NOMO-1 treated with dmso at 0.1 percent for 144 hours (cell line): ENCODE results near the gene CLDN6.

Experiments used
- DNase-seq: peaks from one replicate; lab custom pipeline; 2025; ENCODE audit not compliant: unreplicated experiment; lab: John Stamatoyannopoulos, UW

The CLDN6 gene

DNA sequence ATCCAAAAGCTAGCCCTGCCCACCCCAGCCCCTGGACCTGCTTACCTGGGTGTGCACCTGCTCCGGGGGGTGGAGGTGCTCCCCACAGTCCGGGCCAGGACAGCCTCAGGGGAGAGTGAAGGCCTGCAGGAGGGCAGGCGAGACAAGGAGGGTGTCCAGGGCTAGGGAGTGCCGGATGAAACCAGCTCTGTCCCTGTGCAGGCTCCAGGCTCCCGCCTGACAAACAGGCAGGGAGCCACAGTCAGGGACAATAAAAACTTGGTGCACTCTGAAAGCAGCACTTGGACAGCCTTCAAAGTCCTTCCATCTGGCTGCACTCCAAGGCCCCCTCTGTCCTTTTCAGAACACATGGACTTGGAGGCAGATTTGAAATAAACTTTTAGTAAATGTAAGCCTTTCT is 44.9 kb downstream of the CLDN6 start:
- no peak for DNase-seq

DNA sequence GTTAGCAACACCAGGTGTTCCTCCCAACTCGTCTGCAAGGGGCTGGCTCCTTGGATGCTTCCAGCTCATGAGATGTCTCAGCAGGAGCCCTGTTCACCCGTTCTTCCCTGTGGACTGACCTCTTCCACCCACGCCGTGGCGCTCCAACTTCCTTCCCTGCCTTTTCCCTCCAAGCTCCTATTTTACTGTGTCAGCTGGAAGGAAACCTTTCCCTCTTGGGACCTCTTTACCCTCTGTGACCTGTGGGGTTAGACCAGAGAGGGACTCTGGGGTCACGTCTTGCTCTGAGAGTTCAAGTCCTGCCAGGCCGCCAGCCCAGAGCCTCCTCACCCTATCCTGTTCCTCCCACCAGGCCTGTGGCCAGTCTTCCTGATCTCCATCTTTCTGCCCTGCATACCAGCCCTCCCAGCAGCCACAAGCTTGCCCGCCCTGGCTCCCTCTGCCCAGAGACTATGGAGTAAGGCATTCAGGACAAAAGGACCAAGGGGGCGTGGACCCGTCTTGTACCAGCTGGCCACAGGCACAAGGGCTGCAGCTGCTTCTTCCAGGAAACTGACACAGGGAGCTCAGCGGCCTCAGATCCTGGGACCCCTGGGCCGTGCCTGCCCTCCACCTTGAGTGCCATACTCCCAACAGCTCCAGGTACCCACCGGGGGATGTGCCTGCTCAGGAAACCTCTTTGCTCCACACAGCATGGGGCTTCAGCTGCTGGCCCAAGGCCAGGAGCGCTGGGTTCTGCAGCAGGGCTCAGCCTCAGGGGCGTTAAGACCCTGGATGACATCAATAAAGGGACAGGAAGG is 45.8 kb downstream of the CLDN6 start:
- DNase-seq = no peak

DNA sequence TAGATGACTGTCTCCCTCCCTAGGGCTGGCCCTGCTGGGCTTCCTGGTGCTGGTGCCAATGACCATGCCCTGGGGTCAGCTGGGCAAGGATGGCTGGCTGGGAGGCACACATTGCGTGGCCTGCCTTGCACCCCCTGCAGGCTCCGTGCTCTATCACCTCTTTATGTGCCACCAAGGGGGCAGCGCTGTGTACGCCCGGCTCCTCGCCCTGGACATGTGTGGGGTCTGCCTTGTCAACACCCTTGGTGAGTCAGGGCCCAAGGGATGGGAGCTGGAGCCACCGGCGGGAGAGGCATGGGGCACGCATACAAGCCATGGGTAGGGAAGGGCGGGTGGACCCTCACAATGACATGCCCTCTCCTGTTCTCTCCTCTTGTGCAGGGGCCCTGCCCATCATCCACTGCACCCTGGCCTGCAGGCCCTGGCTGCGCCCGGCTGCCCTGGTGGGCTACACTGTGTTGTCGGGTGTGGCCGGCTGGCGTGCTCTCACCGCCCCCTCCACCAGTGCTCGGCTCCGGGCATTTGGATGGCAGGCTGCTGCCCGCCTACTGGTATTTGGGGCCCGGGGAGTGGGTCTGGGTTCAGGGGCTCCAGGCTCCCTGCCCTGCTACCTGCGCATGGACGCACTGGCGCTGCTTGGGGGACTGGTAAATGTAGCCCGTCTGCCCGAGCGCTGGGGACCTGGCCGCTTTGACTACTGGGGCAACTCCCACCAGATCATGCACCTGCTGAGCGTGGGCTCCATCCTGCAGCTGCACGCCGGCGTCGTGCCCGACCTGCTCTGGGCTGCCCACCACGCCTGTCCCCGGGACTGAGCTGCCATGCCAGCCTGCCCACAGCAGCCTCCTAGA is 46.6 kb downstream of the CLDN6 start:
- no peak for DNase-seq

DNA sequence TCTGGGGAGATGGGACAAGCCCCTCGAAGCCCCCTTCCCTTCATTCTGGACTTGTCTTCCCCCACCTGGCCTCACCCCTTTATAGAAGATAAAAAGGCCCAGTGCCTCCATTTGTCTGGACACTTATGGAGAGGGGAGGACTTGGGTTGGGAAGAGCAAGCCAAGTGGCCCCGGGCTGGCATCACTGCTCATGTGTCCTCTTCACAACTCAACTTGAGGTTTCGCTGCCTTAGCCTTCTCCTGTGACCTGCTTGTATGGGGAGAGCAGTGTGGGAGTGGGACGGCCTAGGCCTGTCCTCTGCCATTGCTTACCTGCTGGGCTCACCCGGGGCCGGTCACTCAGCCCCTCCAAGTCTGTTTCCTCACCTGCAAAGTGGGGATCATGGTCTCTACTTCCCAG is 47.4 kb downstream of the CLDN6 start:
- DNase-seq = no peak

- DNase-seq = peak; percentile 45
Observed at GRCh38 chr16:2969545-2970521, 48.1 kb downstream of the CLDN6 start.

DNA sequence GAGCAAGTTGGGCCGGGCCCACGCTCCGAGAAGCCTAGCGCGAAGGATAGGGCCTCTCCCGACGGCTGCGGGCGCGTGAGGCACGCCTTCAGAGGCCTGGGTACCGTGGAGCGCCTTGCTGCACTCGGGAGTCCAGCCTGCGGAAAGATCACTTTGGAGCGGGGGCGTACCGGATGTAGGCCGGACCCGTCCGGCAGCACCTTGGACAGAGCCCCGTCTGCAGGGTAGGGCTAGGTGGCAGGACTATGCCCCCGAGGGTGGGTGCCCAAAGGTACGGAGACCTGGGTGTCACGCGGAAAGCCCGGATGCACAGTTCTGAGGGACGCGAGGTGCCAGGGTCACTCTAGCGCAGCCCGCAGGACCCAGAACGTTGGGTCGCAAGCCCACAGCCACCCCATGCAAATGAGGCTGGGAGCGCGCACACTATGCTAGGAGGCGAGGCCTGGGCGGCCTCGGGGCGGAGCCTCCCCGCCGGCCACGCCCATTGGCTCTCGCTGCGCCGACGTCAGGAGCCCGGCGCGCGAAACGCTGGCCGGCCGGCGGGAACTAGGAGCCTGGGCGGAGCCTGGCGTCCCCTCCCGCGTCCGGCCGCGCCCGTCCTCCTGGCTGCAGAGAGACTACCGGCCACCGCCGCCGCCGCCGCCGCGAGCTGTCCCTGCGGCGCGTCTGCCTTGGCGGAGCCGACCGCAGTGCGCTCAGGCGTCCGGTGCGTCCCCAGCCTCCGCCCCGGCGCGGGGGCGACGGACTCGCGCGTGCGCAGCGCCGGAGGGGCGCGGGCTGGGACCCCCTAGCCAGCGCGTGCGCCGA is 49.0 kb downstream of the CLDN6 start, which contains the start of gene PAQR4:
TSS of gene PAQR4 (plus strand) at position 611 of the 807 bp plus-strand sequence. CDS start 327 bp downstream, outside the sequence.
- peak; percentile 92 for DNase-seq

- DNase-seq = peak; percentile 61
Observed at GRCh38 chr16:2968368-2968737, 49.6 kb downstream of the CLDN6 start.

GRCh38 chr16:2967721-2968161 is 50.2 kb downstream of the CLDN6 start:
- no peak for DNase-seq

GRCh38 chr16:2967211-2967631 is 50.8 kb downstream of the CLDN6 start:
- DNase-seq = no peak

DNA sequence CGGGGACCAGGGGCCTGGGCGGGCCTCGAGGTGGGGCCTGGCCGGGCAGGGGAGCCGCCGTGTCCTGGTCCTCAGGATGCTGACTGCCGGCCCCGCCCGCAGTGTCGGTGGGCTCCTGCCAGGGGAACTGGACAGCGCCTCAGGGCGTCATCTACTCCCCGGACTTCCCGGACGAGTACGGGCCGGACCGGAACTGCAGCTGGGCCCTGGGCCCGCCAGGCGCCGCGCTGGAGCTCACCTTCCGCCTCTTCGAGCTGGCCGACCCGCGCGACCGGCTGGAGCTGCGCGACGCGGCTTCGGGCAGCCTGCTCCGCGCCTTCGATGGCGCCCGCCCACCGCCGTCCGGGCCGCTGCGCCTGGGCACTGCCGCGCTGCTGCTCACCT is 51.2 kb downstream of the CLDN6 start:
- DNase-seq = no peak

DNA sequence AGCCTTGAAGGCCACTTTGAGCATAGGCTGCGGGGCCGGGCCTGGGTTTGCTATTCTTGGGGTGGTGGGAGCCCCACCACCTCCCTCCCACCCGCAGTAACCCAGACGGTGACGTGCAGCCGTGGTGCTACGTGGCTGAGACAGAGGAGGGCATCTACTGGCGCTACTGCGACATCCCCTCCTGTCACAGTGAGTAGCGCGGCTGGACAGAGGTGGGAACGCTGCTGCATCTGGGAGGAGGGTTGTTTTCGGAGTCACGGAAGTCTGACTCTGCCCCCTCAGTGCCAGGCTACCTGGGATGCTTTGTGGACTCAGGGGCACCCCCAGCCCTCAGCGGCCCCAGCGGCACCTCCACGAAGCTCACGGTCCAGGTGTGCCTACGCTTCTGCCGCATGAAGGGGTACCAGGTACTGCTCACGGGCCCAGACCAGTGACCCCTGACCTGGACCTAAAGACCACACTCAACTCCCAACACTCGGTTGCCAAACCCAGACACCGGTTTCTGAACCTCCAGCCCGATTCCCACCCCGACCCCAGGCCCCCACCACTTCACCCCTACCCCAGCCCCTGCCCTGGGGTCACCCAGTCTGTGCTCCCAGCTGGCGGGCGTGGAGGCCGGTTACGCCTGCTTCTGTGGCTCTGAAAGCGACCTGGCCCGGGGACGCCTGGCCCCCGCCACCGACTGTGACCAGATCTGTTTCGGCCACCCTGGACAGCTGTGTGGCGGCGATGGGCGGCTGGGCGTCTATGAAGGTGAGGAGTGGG is 51.8 kb downstream of the CLDN6 start:
- DNase-seq = no peak
